ENCODE data around the gene SH2D4B. TPM values are rescaled to one million over a fixed set of nuclear protein-coding genes. Genes with fewer than 3 reads are reported as not detected.
A peak's percentile ranks its signal among the peaks of the same experiment; 100 is the strongest.

SH2D4B gene
- total RNA-seq, 1 experiment from 2014 or later = not detected

GRCh38 chr10:80596391-80597257, 58.9 kb downstream of the SH2D4B start:
- H3K4me3 ChIP-seq (ENCODE audit: low read length) = no peak overlapping the region
- no peak overlapping the region for H2AFZ ChIP-seq (ENCODE audit: low read length)
- peak; percentile 46; the same call in 1 of the 2 replicates for ATAC-seq
- no peaks in the 10 kb centered on the region for H3F3A ChIP-seq (ENCODE audit: low read length, unreplicated experiment)
- H3K27me3 ChIP-seq (ENCODE audit: low read length) = no peaks in the 10 kb centered on the region
- H3K9me3 ChIP-seq (ENCODE audit: low read length) = no peaks in the 10 kb centered on the region
- no peak overlapping the region for H3K4me2 ChIP-seq (ENCODE audit: low read length)
- intact Hi-C loops (cut with micrococcal nuclease) = no loop called here
- no peak overlapping the region for H3K27ac ChIP-seq (ENCODE audit: low read length)
- no TSS peak for BruUV-seq (replicated peaks)
- no peaks in the 10 kb centered on the region for H4K20me1 ChIP-seq (ENCODE audit: low read length)
- TF ChIP-seq CTCF (conservative IDR thresholded peaks at IDR 0.05; ENCODE audit: low read depth, low read length) (peak; percentile 65), EZH2 (IDR thresholded peaks at IDR 0.05; ENCODE audit: low read length, unreplicated experiment) (no peak)
- peak; percentile 41 for DNase-seq
- ChIA-PET CTCF (interaction anchor here (0.6 kb wide), 1 partner anchor 309 kb away, joined by 3 read pairs; no protein-coding TSS in a partner anchor), POLR2A (ENCODE audit: unreplicated experiment) (no interaction called here)
- H3K9me2 ChIP-seq (replicated peaks; ENCODE audit: low read length) = no peaks in the 10 kb centered on the region
- H3K9ac ChIP-seq (ENCODE audit: low read length) = no peak overlapping the region
- no peaks in the 10 kb centered on the region for H3K36me3 ChIP-seq (ENCODE audit: low read depth, low read length)
- H3K79me2 ChIP-seq (ENCODE audit: low read length) = no peaks in the 10 kb centered on the region
- H3K4me1 ChIP-seq (ENCODE audit: insufficient read depth, low read length) = no peaks in the 10 kb centered on the region

- Histone ChIP-seq H3K36me3 (ENCODE audit: low read depth, low read length) (no peaks in the 10 kb centered on the region), H3K27ac (ENCODE audit: low read length) (no peak overlapping the region), H3K4me1 (ENCODE audit: insufficient read depth, low read length) (no peaks in the 10 kb centered on the region), H2AFZ (ENCODE audit: low read length) (no peak overlapping the region), H3K27me3 (ENCODE audit: low read length) (no peaks in the 10 kb centered on the region), H3K9me3 (ENCODE audit: low read length) (no peaks in the 10 kb centered on the region), H3K4me3 (ENCODE audit: low read length) (no peak overlapping the region), H4K20me1 (ENCODE audit: low read length) (no peaks in the 10 kb centered on the region), H3K4me2 (ENCODE audit: low read length) (no peak overlapping the region), H3F3A (ENCODE audit: low read length, unreplicated experiment) (no peaks in the 10 kb centered on the region), H3K9me2 (replicated peaks; ENCODE audit: low read length) (no peaks in the 10 kb centered on the region), H3K9ac (ENCODE audit: low read length) (no peak overlapping the region), H3K79me2 (ENCODE audit: low read length) (no peaks in the 10 kb centered on the region)
- TF ChIP-seq EZH2 (IDR thresholded peaks at IDR 0.05; ENCODE audit: low read length, unreplicated experiment) (no peak), EZH2phosphoT487 (IDR thresholded peaks at IDR 0.05; ENCODE audit: borderline replicate concordance, low read length) (no peak), CTCF (conservative IDR thresholded peaks at IDR 0.05; ENCODE audit: low read depth, low read length) (no peak)
- intact Hi-C loops (cut with micrococcal nuclease) = no loop called here
- no TSS peak for BruUV-seq (replicated peaks)
- no peak for DNase-seq
- no peak for ATAC-seq
- POLR2A ChIA-PET (ENCODE audit: unreplicated experiment) = no interaction called here
- CTCF ChIA-PET = no interaction called here
Observed at GRCh38 chr10:80598084-80598798, 60.5 kb downstream of the SH2D4B start.

GRCh38 chr10:80598951-80599350, 61.2 kb downstream of the SH2D4B start:
- Histone ChIP-seq H3K9me3 (ENCODE audit: low read length) (no peaks in the 10 kb centered on the region), H3K4me2 (ENCODE audit: low read length) (no peak overlapping the region), H3K9me2 (replicated peaks; ENCODE audit: low read length) (no peaks in the 10 kb centered on the region), H3K9ac (ENCODE audit: low read length) (no peak overlapping the region), H4K20me1 (ENCODE audit: low read length) (no peaks in the 10 kb centered on the region), H2AFZ (ENCODE audit: low read length) (no peak overlapping the region), H3K27me3 (ENCODE audit: low read length) (no peaks in the 10 kb centered on the region), H3K4me3 (ENCODE audit: low read length) (no peak overlapping the region), H3F3A (ENCODE audit: low read length, unreplicated experiment) (no peaks in the 10 kb centered on the region), H3K79me2 (ENCODE audit: low read length) (no peaks in the 10 kb centered on the region), H3K27ac (ENCODE audit: low read length) (no peak overlapping the region), H3K36me3 (ENCODE audit: low read depth, low read length) (no peaks in the 10 kb centered on the region), H3K4me1 (ENCODE audit: insufficient read depth, low read length) (no peaks in the 10 kb centered on the region)
- intact Hi-C loops (cut with micrococcal nuclease) = no loop called here
- POLR2A ChIA-PET (ENCODE audit: unreplicated experiment) = no interaction called here
- BruUV-seq (replicated peaks) = no TSS peak
- CTCF ChIA-PET = no interaction called here
- no peak for ATAC-seq
- TF ChIP-seq EZH2phosphoT487 (IDR thresholded peaks at IDR 0.05; ENCODE audit: borderline replicate concordance, low read length) = no peak
- no peak for TF ChIP-seq CTCF (conservative IDR thresholded peaks at IDR 0.05; ENCODE audit: low read depth, low read length)
- no peak for TF ChIP-seq EZH2 (IDR thresholded peaks at IDR 0.05; ENCODE audit: low read length, unreplicated experiment)
- DNase-seq = no peak

All from PC-3 (cell line).